ENCODE data around the gene ELL.

DNA sequence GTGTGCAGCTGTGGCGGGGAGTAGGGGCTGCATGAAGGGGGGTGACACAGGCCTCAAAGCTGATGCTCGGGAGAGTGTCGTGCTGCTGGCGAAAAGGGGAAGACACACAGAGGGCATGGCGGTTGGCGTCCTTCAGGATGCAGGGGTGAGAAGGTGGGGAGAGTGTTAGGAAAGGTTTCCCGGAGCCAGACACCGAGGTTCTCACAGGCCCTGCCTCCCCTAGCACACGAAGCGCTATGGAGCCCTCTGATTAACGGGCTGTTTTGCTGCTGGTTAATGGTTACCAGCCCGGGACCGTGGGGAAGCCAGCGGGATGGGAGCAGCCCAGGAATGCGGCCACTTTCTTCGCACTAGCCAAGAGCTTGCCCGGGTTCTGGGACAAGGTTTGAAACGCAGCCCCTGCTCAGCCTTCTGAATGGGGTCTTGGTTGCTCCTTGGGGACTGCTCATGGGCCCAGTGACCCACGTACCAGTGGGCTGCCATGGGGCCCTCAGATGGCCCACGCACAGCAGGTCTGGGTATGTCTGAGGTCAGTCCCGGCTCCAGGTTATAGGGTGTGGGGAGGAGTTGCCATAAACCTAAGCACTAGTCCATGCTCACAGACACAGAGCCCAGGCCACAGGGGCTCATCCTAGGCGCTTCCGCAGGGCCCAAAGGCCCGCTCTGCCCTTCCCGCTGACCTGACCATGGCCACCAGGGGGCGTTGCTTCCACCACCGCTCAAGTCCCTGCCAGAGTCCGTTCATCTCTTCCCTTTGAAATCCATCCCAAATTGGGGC is 52.6 kb downstream of the ELL start:
- TF ChIP-seq, protein P1, sequence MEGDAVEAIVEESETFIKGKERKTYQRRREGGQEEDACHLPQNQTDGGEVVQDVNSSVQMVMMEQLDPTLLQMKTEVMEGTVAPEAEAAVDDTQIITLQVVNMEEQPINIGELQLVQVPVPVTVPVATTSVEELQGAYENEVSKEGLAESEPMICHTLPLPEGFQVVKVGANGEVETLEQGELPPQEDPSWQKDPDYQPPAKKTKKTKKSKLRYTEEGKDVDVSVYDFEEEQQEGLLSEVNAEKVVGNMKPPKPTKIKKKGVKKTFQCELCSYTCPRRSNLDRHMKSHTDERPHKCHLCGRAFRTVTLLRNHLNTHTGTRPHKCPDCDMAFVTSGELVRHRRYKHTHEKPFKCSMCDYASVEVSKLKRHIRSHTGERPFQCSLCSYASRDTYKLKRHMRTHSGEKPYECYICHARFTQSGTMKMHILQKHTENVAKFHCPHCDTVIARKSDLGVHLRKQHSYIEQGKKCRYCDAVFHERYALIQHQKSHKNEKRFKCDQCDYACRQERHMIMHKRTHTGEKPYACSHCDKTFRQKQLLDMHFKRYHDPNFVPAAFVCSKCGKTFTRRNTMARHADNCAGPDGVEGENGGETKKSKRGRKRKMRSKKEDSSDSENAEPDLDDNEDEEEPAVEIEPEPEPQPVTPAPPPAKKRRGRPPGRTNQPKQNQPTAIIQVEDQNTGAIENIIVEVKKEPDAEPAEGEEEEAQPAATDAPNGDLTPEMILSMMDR (conservative IDR thresholded peaks at IDR 0.05), result peak; percentile 75
- TF ChIP-seq EZH2 (IDR thresholded peaks at IDR 0.05; ENCODE audit: low read depth), result no peak
